Glomerular visceral epithelial cell (primary cell): ENCODE results near the gene CFAP54.
A peak's percentile ranks its signal among the peaks of the same experiment; 100 is the strongest.

ENCODE experiments used
- DNase-seq: peaks from one replicate; pipeline ENCODE4 v3.0.0-alpha.2; 2016; ENCODE audit errors: extremely low spot score

Gene CFAP54

GRCh38 chr12:96751626-96752025 is 262.2 kb downstream of the CFAP54 start:
- no peak for DNase-seq

- no peak for DNase-seq
Observed at GRCh38 chr12:96752211-96752610, 262.8 kb downstream of the CFAP54 start.

GRCh38 chr12:96766232-96766631 is 276.9 kb downstream of the CFAP54 start:
- DNase-seq, result no peak

- DNase-seq, result no peak
Observed at GRCh38 chr12:96769400-96769799, 280.0 kb downstream of the CFAP54 start.

- no peak for DNase-seq
Observed at GRCh38 chr12:96770219-96771102, 281.1 kb downstream of the CFAP54 start.

- no peak for DNase-seq
Observed at GRCh38 chr12:96773031-96773430, 283.7 kb downstream of the CFAP54 start.

- no peak for DNase-seq
Observed at GRCh38 chr12:96774496-96775256, 285.3 kb downstream of the CFAP54 start.

GRCh38 chr12:96776908-96777307 is 287.5 kb downstream of the CFAP54 start:
- DNase-seq, result no peak

- DNase-seq, result no peak
Observed at GRCh38 chr12:96780330-96780729, 291.0 kb downstream of the CFAP54 start.

- DNase-seq, result no peak
Observed at GRCh38 chr12:96786791-96787190, 297.4 kb downstream of the CFAP54 start.

- no peak for DNase-seq
Observed at GRCh38 chr12:96803969-96804368, 314.6 kb downstream of the CFAP54 start.

GRCh38 chr12:96806272-96806671 is 316.9 kb downstream of the CFAP54 start:
- DNase-seq, result no peak

- no peak for DNase-seq
Observed at GRCh38 chr12:96807741-96808140, 318.4 kb downstream of the CFAP54 start.

GRCh38 chr12:96808587-96808986 is 319.2 kb downstream of the CFAP54 start:
- no peak for DNase-seq

GRCh38 chr12:96809522-96809921 is 320.1 kb downstream of the CFAP54 start:
- no peak for DNase-seq

- no peak for DNase-seq
Observed at GRCh38 chr12:96810057-96810456, 320.7 kb downstream of the CFAP54 start.

- no peak for DNase-seq
Observed at GRCh38 chr12:96810477-96810876, 321.1 kb downstream of the CFAP54 start.

- DNase-seq, result peak; percentile 74
Observed at GRCh38 chr12:96811083-96811482, 321.7 kb downstream of the CFAP54 start.

GRCh38 chr12:96812153-96812552 is 322.8 kb downstream of the CFAP54 start:
- no peak for DNase-seq

GRCh38 chr12:96814200-96814599 is 324.8 kb downstream of the CFAP54 start:
- no peak for DNase-seq

- no peak for DNase-seq
Observed at GRCh38 chr12:96821592-96821991, 332.2 kb downstream of the CFAP54 start.

- DNase-seq, result no peak
Observed at GRCh38 chr12:96822641-96823040, 333.3 kb downstream of the CFAP54 start.
